GM12874 (cell line): ENCODE data around the gene SBF1.
A peak's percentile ranks its signal among the peaks of the same experiment; 100 is the strongest.

Experiments
- TF ChIP-seq, protein P1 (sequence below): IDR thresholded peaks from 2 replicates; pipeline ENCODE4 v1.5.1; 2011; ENCODE audit warnings: low read depth, mild to moderate bottlenecking, control low read depth, low read length, moderate library complexity; ENCODE audit not compliant: insufficient read depth

Gene SBF1

DNA sequence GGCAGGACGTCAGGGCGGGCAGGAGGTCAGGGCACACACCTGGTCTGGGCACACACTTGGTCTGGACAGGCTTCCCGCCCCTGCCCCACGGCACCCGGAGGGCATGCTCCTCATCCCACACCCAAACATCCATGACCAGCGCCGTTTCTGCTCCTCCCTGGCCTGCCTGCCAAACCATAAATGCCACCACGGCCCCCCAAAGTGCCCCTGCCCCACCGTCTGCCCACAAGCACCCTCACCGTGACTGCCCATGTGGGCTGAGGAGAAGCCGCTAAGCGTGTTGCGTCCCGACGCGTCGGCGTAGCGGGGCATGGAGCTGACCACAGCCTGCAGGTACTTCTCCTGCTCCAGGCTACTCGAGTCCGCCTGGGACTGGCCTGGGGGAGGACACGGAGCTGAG is 15.8 kb downstream of the SBF1 start:
- TF ChIP-seq, protein P1, sequence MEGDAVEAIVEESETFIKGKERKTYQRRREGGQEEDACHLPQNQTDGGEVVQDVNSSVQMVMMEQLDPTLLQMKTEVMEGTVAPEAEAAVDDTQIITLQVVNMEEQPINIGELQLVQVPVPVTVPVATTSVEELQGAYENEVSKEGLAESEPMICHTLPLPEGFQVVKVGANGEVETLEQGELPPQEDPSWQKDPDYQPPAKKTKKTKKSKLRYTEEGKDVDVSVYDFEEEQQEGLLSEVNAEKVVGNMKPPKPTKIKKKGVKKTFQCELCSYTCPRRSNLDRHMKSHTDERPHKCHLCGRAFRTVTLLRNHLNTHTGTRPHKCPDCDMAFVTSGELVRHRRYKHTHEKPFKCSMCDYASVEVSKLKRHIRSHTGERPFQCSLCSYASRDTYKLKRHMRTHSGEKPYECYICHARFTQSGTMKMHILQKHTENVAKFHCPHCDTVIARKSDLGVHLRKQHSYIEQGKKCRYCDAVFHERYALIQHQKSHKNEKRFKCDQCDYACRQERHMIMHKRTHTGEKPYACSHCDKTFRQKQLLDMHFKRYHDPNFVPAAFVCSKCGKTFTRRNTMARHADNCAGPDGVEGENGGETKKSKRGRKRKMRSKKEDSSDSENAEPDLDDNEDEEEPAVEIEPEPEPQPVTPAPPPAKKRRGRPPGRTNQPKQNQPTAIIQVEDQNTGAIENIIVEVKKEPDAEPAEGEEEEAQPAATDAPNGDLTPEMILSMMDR, result no peak

DNA sequence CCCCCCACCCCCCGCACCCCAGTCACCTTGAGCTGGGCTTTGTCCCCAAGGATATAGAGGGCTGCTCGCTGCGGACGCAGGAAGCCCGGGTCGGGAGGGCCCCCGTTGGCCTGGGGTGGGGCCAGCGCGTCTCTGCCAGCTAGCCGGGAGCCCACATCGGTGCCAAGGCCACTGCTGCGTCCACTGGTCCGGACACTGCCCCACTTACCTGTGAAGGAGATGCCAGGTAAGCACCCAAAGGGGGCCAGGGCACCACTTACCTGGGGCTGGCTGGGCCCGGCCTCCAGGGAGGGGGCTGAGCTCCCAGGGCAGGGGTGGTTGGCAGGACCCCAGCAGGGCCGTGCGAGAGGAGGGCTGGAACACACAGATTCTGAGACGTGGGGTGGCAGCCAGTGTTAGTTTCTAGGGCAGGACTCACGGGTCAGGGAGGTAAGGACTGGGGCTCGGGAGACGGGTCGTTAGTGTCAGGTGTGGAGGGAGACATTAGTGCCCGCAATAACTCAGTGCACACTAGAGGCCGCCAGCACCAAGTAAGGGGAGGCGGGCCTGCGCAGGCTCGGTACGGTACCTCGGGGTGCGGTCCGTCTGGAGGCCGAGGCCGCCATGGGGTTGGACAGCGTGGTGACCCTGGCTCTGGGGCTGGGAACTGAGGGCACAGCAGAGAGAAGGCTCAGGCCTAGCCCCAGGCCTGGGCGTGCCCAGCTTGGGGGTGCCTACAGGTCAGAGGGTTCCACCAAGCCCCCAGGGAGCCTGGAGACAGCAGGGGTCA is 18.2 kb downstream of the SBF1 start:
- TF ChIP-seq, protein P1, result peak; percentile 47

DNA sequence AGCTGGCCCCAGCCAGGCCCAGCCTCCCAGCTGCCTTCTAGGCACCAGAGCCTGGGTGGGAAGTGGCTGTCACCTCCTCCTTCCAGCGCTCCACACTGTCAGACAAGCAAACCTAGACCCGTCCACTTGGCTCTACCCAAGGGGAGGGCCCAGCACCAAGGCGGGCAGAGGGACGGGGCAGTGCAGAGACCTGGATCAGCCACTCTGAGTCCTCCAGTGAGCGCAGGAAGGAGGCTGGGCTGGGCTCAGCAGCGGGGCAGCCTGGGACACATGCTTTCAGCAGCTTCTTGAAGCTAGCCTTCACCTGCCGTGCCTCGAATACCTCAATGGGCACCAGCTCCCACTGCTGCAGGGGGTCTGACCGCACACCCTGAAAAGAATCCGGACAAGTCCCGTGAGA is 18.8 kb downstream of the SBF1 start:
- TF ChIP-seq, protein P1, result no peak

DNA sequence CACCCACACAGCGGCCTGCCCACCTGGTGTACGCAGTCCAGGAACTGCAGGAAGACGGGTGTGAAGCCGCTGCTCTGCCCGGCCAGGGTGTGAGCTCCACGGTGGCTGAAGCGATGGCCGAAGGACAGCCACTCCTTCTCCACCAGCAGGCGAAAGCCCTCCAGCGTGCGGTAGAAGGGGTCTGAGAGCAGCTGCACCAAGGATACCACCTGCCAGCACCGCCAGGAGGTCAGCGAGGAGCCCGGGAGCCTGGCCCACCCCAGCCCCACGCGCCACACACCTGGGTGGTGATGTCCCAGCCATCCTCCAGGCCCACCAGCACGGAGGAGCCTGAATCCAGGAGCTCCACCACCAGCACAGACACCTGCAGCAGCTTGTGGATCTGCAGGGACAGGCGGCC is 19.6 kb downstream of the SBF1 start:
- TF ChIP-seq, protein P1, result no peak

DNA sequence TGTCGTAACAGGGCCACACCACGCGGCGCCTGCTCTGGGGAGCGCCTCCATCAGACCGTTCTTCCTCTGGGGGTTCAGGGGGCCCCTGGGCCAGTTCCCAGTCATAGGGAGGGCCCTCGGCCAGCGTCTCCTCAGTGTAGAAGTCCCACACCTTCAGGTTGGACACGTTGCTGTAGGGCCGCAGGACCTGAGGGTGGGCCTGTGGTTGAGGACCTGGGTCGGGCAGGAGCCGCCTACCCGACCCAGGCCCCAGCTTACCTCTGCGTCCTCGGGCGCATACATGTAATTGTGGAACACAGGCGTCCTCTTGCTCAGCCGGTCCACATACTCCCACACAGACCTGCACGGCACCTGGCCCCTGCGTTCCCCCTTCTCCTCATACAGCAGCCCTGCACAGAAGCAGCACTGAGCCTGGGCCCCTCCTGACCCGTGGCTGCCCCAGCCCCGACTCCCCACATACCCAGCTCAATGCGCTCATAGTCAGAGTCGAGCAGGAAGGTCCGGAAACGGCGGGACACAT is 20.2 kb downstream of the SBF1 start:
- TF ChIP-seq, protein P1, result no peak

DNA sequence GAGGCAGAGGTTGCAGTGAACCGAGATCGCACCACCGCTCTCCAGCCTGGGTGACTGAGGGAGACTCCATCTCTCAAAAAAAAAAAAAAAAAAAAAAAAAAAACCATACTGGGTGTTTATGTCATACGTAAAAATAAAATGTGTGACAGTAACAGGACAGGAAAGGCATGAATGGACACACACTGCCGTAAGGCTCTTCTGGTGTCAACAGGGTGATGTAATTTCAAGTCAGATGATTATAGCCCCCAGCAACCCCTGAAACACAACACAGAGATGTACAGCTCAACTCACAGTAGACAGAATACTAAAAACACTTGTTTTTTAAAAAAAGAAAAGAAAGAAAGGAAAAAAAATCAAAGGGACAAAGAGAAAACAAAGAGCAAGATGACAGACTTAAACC is 22.2 kb downstream of the SBF1 start:
- TF ChIP-seq, protein P1, result no peak

DNA sequence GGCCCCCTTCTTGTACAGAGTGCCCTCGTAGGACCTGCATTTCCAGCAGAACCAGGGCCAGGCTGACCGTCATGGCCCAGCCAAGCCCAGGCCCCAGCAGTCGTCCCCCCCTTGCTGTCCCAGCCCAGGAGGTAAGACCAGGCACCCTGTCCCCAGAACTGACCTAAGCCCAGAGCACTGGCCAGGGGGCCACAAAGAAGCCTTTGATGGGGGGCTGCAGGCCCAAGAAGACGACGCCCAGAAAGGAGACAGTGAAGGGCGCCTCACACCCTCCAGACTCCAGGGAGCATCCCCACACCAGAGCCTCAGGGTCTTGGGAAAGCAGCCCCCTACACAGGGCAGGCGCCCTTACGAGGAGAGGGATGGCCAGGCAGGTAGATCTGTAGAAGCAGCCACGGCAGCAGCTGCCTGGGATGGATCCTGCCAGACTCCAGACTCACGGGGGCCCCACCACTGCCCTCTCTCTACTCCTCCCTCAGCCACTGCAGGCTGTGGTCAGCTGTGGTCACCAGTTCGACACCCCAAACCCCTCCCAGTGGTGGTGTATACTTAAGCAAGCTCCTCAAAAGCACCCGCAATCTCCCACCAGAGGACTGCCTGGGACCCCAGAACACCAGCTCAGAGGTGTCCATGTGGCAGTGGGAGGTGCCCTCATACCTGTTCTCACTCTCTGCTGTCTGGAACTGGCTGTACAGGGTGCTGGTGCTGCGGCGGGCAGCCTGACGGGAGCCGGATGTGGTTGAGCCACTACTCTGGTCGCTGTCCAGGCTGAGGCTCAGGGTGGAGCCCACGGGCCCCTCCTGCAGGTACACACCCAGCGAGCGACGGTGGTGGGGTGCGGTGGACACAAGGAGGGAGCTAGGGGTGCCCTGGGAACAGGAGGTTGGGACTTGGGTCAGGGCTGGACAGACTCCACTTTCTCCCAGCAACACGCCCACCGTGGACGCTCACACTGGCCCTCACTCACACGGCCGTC is 27.0 kb downstream of the SBF1 start:
- TF ChIP-seq, protein P1, result no peak
